HG03095 (cell line): ENCODE results near the gene OSM.
A peak's percentile ranks its signal among the peaks of the same experiment; 100 is the strongest.

Experiments used
- ATAC-seq: cut with Tn5 transposase; IDR thresholded peaks from one replicate; pipeline ENCODE4 v1.9.1; 2021; ENCODE audit warnings: moderate library complexity; ENCODE audit not compliant: unreplicated experiment

OSM gene

DNA sequence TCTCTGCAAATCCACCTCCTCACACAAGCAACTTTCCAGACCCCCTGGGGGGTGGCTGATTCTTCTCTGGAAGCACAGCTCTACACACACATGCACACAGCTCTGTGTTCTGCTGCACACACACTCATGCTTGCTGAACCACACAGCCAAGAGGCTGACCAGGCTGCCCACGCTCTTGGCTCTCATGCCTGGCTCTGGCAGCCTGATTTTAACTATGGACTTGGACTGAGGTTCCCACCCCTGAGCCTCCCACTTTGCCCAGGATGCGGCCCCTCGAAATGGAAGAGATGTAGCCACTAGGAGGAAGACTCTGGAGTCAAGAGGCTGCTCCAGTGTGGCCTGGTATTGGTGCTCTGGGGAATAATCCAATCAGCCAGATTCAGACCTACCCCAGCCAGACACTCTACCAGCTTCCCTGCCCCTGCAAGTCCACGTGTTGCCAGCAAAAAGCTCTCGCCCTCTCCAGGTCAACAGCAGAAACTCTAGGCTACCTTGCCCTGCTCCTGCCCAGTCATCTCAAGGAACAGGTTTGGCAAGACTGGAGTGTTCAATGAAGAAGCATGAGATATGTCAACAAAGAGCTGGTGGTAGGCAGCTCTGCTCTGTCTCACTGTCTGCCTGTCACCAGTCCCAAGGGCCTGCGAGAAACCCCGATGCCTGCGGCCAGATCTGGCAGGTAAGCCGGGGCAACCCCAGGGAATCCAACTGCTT, 31.5 kb upstream of the OSM start:
- ATAC-seq = no peak

DNA sequence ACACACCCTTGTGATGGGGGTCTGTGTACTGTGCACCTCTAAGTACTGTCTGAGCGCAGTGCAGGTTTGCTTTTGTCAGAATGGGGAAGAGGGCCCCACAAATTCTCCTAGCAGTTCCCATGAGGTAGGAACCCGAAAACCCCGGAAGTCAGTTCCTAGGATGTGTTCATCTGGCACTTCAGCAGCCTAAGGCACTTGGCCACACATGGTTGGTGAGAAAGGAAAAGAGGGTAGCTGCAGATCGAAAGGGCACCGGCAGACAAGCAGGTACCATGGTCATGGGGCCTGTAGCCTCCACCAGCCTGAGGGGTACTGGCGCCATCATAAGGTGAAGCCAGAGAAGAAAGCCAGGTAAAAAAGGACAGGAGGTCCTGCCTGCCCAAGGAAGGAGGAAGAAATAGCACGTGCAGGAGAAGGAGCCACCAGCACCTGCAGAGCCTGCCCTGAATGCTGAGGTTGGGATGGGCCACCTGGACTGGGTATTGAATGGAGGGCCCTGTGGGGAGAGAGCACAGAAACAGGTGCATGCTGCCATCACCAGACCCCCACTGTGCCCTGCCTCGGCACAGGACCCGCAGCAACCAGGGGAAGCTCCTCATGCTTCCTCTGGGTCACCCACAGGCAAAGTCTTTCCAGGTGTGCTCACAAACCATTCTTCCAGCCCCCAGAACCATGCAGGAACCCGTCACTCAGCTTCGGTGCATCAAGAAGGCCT, 30.8 kb upstream of the OSM start:
- no peak for ATAC-seq

DNA sequence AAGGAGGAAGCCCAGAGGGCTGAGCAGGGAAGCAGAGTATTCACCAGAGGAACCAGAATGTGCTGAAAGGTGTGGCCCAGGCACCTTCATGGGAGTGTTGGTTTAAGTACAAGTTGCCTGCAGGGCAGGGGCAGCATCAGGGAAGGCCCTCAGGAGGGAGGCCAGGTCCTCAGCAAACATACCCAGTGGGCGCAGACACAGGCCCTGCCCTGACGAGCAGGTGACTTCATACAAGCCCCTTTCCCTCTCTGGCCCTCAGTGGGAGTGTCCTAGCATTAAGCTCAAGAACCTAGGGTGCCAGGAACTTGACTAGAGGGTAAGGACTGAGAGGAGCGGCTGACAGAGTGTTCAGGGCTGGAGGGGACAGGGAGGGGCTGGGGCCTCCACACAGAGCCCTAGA, 30.2 kb upstream of the OSM start:
- no peak for ATAC-seq

DNA sequence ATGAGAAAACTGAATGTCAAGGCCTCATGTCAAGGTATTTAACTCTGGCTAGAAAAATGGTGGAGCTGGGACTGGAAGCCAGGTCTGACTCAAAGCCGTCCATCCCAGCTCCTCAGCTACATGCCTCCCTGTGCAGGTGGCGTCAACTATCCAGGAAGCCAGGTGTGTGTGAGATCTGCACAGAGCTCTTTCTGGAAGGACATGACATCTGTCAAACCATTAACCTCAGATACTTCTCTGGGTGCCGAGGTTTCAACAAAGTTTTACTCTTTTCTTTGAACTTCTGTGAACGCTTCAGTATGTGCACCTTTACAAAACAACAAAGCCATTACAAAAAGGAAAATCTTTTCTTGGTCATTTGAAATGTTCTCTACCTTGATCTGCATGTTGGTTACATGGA, 29.7 kb upstream of the OSM start:
- ATAC-seq = no peak

DNA sequence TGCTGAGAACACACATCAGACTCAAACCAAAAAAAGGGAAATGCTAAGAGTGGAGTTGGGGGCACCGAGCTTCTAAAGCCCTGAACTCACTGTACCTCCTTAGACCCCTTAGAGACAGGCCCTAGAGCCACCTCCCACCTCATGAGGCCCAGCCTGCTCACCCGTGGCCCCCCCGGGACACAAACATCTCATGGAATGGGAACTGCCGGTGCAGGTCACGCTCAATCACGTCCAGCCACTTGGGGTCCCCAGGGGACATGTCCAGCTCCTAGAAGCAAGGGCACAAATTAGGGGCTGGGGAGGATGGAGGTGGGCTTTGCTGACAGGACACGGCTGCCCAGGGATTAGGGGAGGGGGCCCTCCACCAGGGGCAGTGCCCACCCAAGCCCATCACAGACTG, 28.9 kb upstream of the OSM start:
- ATAC-seq = no peak

DNA sequence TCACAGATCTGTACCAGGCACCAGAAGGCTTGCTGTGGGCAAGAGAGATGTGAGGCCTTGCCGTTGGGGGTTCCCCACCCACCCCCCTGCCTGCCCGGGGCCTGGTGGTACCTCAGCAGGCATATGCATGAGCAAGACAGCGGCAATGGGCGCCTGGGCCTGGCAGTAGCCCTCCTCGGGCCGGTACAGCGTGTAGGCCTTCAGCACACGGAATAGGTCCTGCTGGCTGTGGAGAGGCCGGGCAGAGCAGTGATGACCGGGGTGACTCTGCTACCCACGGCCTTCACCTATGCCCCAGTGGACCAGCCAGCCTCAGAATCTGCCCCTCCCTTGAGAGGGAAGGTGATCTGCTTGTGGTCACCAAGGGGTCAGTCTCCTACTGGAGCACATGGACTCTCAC, 28.2 kb upstream of the OSM start:
- no peak for ATAC-seq

DNA sequence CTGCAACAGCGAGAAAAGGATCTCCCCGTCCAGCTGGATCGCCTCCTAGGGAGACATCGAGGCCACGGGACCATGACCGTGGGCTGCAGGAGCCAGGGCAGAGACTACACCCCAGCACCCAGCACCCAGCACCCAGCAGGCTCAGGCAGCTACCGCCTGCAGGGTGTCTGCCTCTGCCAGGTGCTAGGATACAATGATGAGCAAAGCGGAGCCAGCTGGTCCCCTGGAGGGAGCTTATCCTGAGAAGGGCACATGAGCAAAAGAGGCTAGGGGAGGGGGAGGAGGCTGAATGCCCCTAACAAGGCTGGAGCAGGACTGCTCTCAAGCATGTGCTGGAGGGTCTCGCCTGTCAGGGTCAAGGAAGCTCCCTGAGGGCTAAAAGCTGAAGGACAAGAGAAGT, 27.4 kb upstream of the OSM start:
- no peak for ATAC-seq

DNA sequence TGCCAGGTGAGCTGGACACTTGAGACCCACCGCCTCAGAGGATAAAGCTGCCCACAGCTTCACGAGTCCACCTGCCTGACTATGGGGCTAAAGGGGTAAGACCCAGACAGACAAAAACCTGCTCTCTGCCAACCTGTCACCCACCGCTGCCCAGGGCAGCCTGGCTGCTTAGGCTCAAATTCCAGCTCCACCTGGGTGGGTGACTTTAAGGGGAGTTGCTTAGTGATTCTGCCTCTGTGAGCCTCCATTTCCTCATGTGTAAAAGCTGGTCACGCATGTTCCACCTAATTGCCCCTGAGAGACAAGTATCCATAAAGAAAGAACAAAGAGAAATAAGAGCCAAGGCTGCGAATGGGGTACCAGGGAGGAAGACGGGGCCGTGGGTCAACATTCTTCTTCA, 26.4 kb upstream of the OSM start:
- no peak for ATAC-seq

DNA sequence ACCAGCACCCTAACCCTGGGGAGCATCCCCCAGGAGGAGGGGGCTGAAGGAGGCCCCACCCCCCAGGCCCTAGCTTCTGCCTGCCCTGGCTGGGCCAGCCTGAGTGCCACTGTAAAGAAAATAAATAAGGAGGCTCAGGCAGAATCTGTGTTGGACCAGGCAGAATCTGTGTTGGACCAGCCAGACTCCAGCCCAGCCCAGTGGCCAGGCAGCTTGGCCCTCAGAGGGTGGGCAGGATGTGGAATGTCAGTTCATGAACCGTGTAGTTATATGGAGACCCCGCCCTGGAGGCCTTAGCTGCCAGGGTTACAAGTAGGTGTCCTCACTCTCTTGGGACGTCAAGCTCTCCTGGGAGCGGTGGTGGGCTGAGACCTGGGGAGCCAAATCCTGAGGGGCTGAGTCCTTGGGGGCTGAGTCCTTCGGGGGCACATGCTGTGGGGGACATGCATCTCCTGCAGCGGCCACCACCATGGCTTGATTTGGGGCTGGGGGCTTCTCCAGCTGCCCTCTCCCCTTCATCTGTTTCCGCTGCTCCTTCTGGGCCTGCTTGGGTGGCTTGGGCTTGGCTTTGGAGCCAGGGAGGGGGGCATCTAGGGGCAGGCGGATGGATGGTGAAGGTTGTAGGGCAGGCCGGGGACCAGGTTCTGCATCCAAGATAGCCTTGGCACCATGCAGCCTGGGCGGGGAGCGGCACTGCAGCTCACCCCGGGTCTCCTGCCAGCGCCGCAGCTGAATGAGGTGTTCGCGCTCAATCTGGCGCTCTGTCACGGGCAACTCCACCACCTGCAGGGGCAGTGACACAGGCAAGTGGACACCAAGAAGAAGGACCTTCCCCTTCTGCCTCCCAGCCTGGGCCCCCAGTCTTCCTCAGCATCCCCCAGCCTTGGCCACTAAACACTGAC, 25.7 kb upstream of the OSM start:
- ATAC-seq = no peak

DNA sequence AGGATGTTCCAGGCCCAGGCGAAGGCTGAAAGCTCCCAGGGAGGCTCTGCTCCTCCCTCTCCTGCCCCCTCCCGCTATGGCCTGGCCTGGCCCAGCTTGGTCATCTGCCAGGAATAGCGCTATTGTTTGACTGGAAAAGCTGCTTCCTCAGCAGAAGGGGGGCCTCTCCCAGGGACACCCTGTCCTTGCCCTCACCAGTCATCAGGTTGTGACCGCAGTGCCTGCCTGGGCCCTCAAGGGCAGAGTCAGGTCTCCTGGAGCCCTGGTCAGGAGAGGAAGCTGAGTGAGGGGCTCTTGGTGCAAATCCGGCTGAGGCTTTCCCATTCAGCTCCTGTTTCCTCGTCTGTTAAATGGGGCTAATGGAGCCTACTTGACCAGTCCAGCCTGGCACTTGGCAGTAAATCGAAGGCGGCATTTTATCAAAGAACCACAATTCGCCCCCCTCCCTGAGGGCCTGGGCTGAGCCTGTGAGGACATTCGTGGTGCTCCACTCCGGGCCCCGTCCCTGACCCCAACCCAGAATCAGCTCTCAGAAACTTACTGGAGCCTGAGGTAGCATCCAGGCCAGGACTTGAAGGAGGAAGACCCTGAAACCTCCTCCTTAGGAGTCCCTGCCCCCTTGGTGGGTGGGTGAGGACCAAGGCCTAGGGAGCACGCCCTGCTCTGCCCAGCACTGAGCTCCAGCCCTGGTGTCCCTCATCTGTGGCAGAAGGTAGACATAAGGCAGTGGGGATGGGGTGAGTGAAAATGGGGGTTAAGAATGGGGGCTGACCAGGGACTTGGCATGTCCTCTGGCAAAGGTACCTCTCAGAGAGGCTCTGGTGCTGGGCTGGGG, 24.6 kb upstream of the OSM start:
- ATAC-seq = no peak

DNA sequence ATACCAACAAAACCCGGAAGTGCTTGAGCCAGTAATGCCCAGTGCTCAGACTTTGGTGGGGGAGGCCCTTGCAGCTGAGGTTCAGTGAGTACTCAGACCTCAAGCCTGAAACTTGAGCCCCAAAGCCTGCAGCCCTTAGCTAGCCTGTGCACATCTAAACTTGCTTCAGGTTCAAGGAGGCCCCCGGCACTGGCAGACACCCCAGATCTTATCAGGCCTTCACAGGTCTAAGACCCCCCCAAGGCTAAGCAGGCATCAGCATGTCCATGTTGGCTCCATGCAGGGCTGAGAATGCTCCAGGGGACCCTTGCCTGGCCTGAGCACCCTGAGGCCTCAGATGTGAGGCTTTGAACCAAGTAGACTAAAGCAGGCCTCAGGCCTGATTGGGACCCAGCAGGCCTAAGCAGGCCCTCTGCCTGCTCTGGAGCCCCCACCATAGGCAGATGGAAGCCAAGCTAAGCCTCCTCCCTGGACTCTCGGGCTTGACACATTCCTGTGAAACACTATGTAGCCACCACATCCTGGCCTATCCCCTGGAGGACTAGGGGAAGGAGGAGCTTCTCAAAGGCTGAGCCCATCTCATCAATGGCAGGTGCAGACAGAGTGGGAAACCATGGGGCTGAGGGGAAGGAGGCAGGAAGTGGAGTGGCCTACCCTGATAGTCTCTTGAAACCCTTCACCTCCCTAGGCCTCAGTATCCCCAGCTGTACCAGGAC, 23.8 kb upstream of the OSM start:
- no peak for ATAC-seq

DNA sequence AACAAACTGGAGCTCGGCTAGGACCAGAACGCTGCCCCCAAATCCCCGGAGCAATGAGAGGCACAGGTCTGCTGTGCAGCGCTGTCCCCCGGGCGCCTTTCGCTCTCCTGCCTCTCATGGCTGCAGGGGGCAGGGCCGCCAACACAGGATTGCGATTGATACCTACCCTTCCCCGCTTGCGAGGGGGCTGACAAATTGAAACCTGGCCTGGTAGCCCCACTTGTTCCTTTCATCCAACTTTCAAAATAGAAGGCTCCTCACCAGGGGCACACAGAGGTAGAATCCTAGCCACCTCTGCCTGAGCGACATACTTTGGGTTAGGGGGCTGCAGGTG, 23.3 kb upstream of the OSM start:
- ATAC-seq = peak; percentile 13

DNA sequence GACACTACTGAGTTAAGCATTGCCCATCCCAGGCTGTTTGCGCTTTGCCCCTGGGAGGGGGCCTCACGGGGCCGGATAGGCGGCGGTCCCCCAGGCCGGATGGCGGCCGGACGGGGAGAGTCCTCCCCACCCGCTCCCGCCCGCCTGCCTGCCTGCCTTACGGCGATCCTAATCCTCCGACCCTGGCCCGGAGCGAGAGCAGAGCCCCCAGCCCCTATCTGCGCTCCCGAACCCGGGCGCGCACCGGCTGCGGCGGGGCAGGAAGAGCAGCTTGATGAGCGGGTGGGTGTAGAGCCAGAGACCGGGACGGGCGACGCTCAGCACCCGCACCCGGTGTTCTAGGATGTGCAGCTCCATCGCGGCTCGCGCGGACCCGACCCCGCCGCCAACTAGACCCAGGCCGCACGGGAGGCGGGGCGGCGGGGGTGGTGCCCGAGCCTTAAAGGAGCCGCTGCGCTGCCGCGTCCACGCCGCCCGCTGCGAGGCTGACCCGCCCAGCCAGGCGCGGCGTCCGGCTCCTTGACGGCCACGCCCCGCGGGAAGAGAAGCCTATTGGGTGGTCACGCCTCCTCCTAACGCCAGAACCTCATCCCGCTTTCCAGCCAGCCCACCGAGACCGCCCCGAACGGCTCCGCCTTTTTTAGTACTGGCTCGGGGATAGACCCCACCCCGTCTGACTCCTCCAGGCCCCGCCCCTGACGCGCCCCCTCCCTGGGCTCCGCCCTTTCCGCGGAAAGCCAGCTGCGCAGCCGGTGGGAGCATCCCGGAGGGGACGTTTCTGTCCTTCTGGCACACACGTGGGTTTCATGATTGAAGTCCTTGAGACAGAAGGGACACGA, 22.7 kb upstream of the OSM start, which contains the start of gene CASTOR1:
Gene CASTOR1, minus strand, starts transcription at position 365 of the 839 bp plus-strand sequence. Its CDS starts 8 bp downstream, at position 357.
- peak; percentile 48 for ATAC-seq

DNA sequence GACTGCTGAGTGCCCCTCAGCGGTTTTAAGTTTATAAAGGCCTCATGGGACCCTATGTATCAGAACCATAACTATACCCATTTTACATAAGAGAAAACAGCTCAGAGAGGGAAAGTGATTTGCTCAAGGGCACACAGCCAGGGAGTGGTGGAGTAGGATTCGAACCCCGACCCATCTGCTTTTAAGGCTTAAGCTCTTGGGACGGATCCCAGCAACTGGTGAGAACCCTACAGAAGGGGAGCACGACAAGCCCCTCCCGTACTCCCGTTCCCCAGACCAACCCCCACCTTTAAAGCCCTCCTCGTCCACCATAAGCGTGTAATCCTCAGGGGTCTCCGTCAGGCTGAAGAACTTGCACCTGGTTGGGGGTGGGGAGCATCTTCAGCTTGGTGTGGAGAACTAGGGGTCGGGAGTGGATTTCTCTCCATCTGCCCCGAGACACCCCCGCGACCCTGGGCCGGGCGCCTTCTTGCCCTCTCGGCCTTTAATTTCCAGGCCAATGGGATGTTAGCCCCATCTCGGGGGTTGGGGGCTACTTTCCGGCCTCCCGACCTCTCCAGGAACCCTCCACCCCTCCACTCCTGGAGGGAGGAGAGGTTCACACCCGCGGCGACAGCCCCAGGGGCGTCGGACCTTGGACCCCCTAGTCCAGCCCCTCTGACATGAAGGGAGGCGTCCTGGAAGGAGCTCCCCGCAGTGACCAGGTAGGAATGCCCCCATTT, 21.9 kb upstream of the OSM start:
- ATAC-seq = no peak

DNA sequence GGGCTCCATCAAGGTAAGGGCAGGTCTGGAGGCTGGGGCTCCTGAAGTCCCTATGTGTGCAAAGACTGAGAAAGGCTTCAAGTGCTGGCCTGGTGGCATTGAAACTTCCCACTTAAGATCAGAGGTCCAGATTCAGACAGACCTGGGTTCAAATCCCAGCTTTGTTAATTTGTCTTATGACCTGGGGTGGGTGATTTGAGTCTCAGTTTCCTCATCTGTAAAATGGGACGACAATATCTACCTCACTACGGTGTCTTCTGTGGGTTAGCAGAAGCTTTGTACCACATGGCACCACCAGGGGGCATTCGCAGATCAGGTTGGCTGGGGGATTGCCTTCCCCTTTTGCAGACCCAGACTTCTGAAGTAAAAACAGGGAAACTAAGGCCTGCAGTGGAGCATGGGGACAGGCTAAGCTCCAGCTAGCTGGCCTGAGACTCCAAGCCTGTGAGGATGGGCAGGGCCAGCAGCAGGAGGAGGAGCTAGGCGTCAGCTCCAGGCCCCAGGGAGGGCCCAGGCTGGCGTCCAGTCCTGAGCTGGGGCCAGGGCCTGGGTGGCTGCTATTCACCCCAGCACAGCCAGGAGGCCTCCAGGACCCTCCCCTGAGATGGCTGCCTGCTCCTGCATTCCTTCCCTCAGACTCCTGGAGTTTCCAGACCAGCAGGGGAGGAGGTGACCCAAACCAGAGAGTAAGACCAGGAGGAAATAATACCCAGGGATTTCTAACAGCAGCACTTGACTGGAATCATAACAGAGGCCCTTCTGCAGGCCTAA, 21.2 kb upstream of the OSM start:
- peak; percentile 32 for ATAC-seq

DNA sequence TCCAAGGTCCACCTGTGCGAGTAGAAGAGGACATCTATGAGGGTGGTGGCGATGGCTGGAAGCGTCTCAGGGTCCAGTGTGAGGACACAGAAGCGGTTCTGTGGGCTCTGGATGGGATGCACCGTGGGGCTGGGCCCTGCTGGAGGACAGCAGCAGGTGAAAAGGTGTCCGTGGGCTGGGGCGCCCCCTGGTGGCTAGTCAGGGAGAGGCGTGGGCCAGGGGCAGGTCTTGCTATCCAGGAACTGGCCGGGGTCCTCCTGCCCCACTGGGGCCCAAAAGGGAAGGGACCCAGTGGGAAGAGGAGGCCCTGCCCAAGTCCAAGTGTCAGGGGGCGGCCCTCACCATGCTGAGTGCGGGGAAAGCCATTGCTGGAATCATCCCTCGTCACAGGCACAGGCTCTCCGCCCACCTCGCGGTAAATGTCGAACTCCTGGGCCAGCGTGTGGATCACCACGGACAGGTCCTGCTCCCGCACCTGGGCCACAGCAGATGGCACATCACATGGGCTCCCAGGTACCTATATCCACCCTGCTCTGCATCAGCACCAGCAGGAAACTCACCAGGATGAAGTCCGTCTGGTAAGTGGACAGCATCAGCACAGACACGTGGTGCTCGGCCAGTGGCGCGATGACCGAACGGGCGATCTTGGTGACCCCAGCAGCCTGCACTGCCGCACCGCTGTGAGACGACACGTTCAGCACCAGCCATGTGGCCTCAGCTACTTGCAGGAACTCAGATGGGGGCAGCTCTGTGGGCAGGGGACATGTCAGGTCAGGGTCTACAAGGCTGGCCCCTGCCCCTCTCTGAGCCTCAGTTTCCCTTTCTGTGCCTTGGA, 20.4 kb upstream of the OSM start:
- no peak for ATAC-seq

DNA sequence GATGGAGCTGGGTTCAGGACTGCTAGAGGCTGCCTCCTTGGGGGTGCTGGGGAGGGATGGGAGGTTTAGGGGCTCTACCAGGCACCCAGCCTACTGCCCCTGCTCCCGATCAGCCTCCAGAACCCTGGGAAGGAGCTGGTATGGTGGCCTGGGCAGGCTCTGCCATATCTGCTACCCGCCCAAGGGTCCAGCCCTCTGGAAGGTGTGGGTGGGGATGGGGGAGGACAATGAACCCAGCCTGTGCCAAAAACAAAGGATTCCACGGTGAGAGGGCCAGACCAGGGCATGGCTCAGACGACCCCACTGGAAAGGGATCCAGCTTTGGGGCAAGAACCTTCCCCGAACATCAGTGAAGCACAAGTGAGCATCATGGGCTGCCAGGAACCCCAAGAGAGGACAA, 19.7 kb upstream of the OSM start:
- no peak for ATAC-seq
